GM23248 (cell line): ENCODE results near the gene DNPH1.

ENCODE experiments used
- EZH2 ChIP-seq: fragments of 200-600 bp; sonication (generic); IDR thresholded peaks from 2 replicates; pipeline ENCODE4 v1.6.1; 2018; ENCODE audit warnings: antibody characterized with exemption, mild to moderate bottlenecking; ENCODE audit not compliant: insufficient read depth, poor library complexity, severe bottlenecking
- EZH2phosphoT487 ChIP-seq: fragments of 200-600 bp; sonication (generic); IDR thresholded peaks from 2 replicates; pipeline ENCODE4 v1.6.1; 2018; ENCODE audit warnings: antibody characterized with exemption, moderate library complexity, mild to moderate bottlenecking, low read depth; ENCODE audit not compliant: insufficient read depth

DNA sequence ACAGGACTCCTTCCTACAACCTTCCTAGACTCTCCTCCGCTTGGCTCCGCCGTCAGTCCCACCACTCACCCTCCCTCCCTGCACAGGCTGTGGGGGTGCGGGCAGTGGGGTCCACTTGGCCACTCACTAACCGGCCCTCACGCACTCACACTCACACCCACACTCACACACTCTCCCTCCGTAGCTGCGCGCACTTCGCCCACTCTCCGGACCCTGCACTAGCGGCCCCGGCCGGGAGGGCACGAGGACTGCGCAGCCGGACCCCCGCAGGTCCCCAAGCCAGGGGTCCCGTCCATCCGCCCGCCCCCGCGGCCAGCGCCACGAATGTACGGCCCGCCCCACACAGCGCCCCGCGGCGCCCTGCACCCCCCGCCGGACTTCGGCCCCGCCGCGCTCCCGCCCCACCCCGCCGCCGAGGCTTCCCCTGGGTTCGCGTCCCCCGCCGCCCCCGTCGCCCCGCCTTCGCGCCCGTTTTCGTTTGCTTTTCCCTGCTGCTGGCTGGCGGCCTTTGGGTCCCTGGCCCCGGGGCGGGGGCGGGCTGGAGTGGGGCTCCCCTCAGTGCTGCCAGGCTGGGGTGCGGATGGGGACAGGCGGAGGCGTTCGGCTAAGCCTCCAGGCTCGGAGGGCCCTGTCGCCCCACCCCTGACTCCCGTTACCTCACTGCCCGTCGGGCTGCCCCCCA lies 45.8 kb upstream of the DNPH1 start:
- TF ChIP-seq EZH2phosphoT487 (0 out of 2 replicates have a peak, but pooled peaks have one; percentile 19), EZH2 (no peak)
